ENCODE results near the gene VN1R5. TPM values are rescaled to one million over a fixed set of nuclear protein-coding genes. Genes with fewer than 3 reads are reported as not detected.

The VN1R5 gene
- total and polyA plus RNA-seq, 7 experiments from 2014 or later, result not detected

GRCh38 chr1:247297263-247298123 lies 41.6 kb downstream of the VN1R5 start:
- no peak for ATAC-seq
- Histone ChIP-seq H3K36me3 (ENCODE audit: control insufficient read depth in 2 of 3, insufficient read depth in 3 of 3, low read length in 3 of 3) (peaks cover 0 to 5% (median 0%) of the 10 kb centered on the region in 3 experiments), H3K4me3 (ENCODE audit: low read length) (no peak overlapping the region), H3K27ac (ENCODE audit: low read depth, low read length) (no peak overlapping the region), H3K27me3 (ENCODE audit: control insufficient read depth in 2 of 2, insufficient read depth in 2 of 2, low read length in 2 of 2) (no peaks in the 10 kb centered on the region), H3K9me3 (ENCODE audit: control insufficient read depth in 2 of 3, low read length in 3 of 3) (no peaks in the 10 kb centered on the region), H3K4me1 (ENCODE audit: control insufficient read depth in 2 of 2, insufficient read depth in 2 of 2, low read length in 2 of 2) (no peaks in the 10 kb centered on the region)
- Mint-ChIP-seq H3K4me1 (peaks cover 0 to 5% (median 0%) of the 10 kb centered on the region in 7 donors), H3K4me3 (no peak overlapping the region), H3K27ac (peak overlapping the region in 1 of 9 donors; percentile 1), H3K27me3 (peaks cover 0 to 8% (median 0%) of the 10 kb centered on the region in 5 donors), H3K9me3 (peaks cover 0 to under 1% (median 0%) of the 10 kb centered on the region in 11 donors), H3K36me3 (peaks cover under 1 to 37% (median 11%) of the 10 kb centered on the region in 5 donors)
- intact Hi-C loops (cut with micrococcal nuclease), result no loop called here
- POLR2A ChIA-PET, result no interaction called here
- CTCF ChIA-PET, result no interaction called here
- no peak for DNase-seq

GRCh38 chr1:247298124-247298481 lies 42.2 kb downstream of the VN1R5 start:
- H3K9me3 ChIP-seq (ENCODE audit: control insufficient read depth in 2 of 3, low read length in 3 of 3), result no peaks in the 10 kb centered on the region
- ChIA-PET CTCF (no interaction called here), POLR2A (no interaction called here)
- Mint-ChIP-seq H3K9me3 (peaks cover 0 to 4% (median 0%) of the 10 kb centered on the region in 11 donors), H3K27ac (no peak overlapping the region), H3K36me3 (peaks cover 4 to 43% (median 16%) of the 10 kb centered on the region in 5 donors), H3K27me3 (peaks cover 0 to 8% (median 0%) of the 10 kb centered on the region in 5 donors), H3K4me3 (no peak overlapping the region), H3K4me1 (peaks cover 0 to 5% (median 0%) of the 10 kb centered on the region in 7 donors)
- ATAC-seq, result no peak
- intact Hi-C loops (cut with micrococcal nuclease), result no loop called here
- no peak overlapping the region for H3K4me3 ChIP-seq (ENCODE audit: low read length)
- no peaks in the 10 kb centered on the region for H3K27me3 ChIP-seq (ENCODE audit: control insufficient read depth in 2 of 2, insufficient read depth in 2 of 2, low read length in 2 of 2)
- no peaks in the 10 kb centered on the region for H3K4me1 ChIP-seq (ENCODE audit: control insufficient read depth in 2 of 2, insufficient read depth in 2 of 2, low read length in 2 of 2)
- H3K27ac ChIP-seq (ENCODE audit: low read depth, low read length), result no peak overlapping the region
- no peak for DNase-seq
- H3K36me3 ChIP-seq (ENCODE audit: control insufficient read depth in 2 of 3, insufficient read depth in 3 of 3, low read length in 3 of 3), result peaks cover 0 to 5% (median 0%) of the 10 kb centered on the region in 3 experiments

- H3K4me1 ChIP-seq (ENCODE audit: control insufficient read depth in 2 of 2, insufficient read depth in 2 of 2, low read length in 2 of 2), result no peaks in the 10 kb centered on the region
- Mint-ChIP-seq H3K4me1 (peaks cover 0 to 5% (median 0%) of the 10 kb centered on the region in 7 donors), H3K27ac (no peak overlapping the region), H3K36me3 (peaks cover 4 to 49% (median 21%) of the 10 kb centered on the region in 5 donors), H3K27me3 (peaks cover 0 to 8% (median 0%) of the 10 kb centered on the region in 5 donors), H3K9me3 (peaks cover 0 to 4% (median 0%) of the 10 kb centered on the region in 11 donors), H3K4me3 (no peak overlapping the region)
- DNase-seq, result no peak
- H3K36me3 ChIP-seq (ENCODE audit: control insufficient read depth in 2 of 3, insufficient read depth in 3 of 3, low read length in 3 of 3), result peaks cover 0 to 5% (median 0%) of the 10 kb centered on the region in 3 experiments
- H3K27me3 ChIP-seq (ENCODE audit: control insufficient read depth in 2 of 2, insufficient read depth in 2 of 2, low read length in 2 of 2), result no peaks in the 10 kb centered on the region
- CTCF ChIA-PET, result no interaction called here
- POLR2A ChIA-PET, result no interaction called here
- H3K27ac ChIP-seq (ENCODE audit: low read depth, low read length), result no peak overlapping the region
- no peak overlapping the region for H3K4me3 ChIP-seq (ENCODE audit: low read length)
- H3K9me3 ChIP-seq (ENCODE audit: control insufficient read depth in 2 of 3, low read length in 3 of 3), result no peaks in the 10 kb centered on the region
- intact Hi-C loops (cut with micrococcal nuclease), result no loop called here
- no peak for ATAC-seq
These were observed 42.8 kb downstream of the VN1R5 start for GRCh38 chr1:247298701-247299100.

- no peak for ATAC-seq
- no peaks in the 10 kb centered on the region for H3K27me3 ChIP-seq (ENCODE audit: control insufficient read depth in 2 of 2, insufficient read depth in 2 of 2, low read length in 2 of 2)
- no peak overlapping the region for H3K27ac ChIP-seq (ENCODE audit: low read depth, low read length)
- H3K4me3 ChIP-seq (ENCODE audit: low read length), result no peak overlapping the region
- H3K4me1 ChIP-seq (ENCODE audit: control insufficient read depth in 2 of 2, insufficient read depth in 2 of 2, low read length in 2 of 2), result no peaks in the 10 kb centered on the region
- ChIA-PET CTCF (no interaction called here), POLR2A (no interaction called here)
- Mint-ChIP-seq H3K4me1 (peaks cover 0 to 5% (median 0%) of the 10 kb centered on the region in 7 donors), H3K9me3 (peaks cover 0 to 4% (median 0%) of the 10 kb centered on the region in 11 donors), H3K36me3 (peaks cover 6 to 58% (median 30%) of the 10 kb centered on the region in 5 donors), H3K27me3 (peaks cover 0 to 7% (median 0%) of the 10 kb centered on the region in 5 donors), H3K27ac (no peak overlapping the region), H3K4me3 (no peak overlapping the region)
- H3K36me3 ChIP-seq (ENCODE audit: control insufficient read depth in 2 of 3, insufficient read depth in 3 of 3, low read length in 3 of 3), result peaks cover 0 to 5% (median 0%) of the 10 kb centered on the region in 3 experiments
- intact Hi-C loops (cut with micrococcal nuclease), result no loop called here
- H3K9me3 ChIP-seq (ENCODE audit: control insufficient read depth in 2 of 3, low read length in 3 of 3), result no peaks in the 10 kb centered on the region
- DNase-seq, result no peak
These were observed 44.0 kb downstream of the VN1R5 start for GRCh38 chr1:247299723-247300381.

GRCh38 chr1:247300491-247301175 lies 44.8 kb downstream of the VN1R5 start:
- peaks cover 0 to 7% (median 0%) of the 10 kb centered on the region in 5 donors for H3K27me3 Mint-ChIP-seq
- peaks cover 0 to 4% (median 0%) of the 10 kb centered on the region in 11 donors for H3K9me3 Mint-ChIP-seq
- ChIA-PET CTCF (no interaction called here), POLR2A (no interaction called here)
- H3K4me3 Mint-ChIP-seq, result no peak overlapping the region
- H3K4me3 ChIP-seq (ENCODE audit: low read length), result no peak overlapping the region
- H3K27ac ChIP-seq (ENCODE audit: low read depth, low read length), result no peak overlapping the region
- H3K4me1 Mint-ChIP-seq, result peaks cover 0 to 5% (median 0%) of the 10 kb centered on the region in 7 donors
- intact Hi-C loops (cut with micrococcal nuclease), result no loop called here
- peaks cover 0 to 5% (median 0%) of the 10 kb centered on the region in 3 experiments for H3K36me3 ChIP-seq (ENCODE audit: control insufficient read depth in 2 of 3, insufficient read depth in 3 of 3, low read length in 3 of 3)
- no peaks in the 10 kb centered on the region for H3K9me3 ChIP-seq (ENCODE audit: control insufficient read depth in 2 of 3, low read length in 3 of 3)
- H3K27me3 ChIP-seq (ENCODE audit: control insufficient read depth in 2 of 2, insufficient read depth in 2 of 2, low read length in 2 of 2), result no peaks in the 10 kb centered on the region
- H3K4me1 ChIP-seq (ENCODE audit: control insufficient read depth in 2 of 2, insufficient read depth in 2 of 2, low read length in 2 of 2), result no peaks in the 10 kb centered on the region
- H3K36me3 Mint-ChIP-seq, result peaks cover 6 to 63% (median 33%) of the 10 kb centered on the region in 5 donors
- no peak overlapping the region for H3K27ac Mint-ChIP-seq
- DNase-seq (no peak), ATAC-seq (no peak)

GRCh38 chr1:247301176-247301540 lies 45.3 kb downstream of the VN1R5 start:
- CTCF ChIA-PET, result no interaction called here
- no peaks in the 10 kb centered on the region for H3K4me1 ChIP-seq (ENCODE audit: control insufficient read depth in 2 of 2, insufficient read depth in 2 of 2, low read length in 2 of 2)
- H3K4me3 Mint-ChIP-seq, result no peak overlapping the region
- POLR2A ChIA-PET, result no interaction called here
- no peak overlapping the region for H3K27ac ChIP-seq (ENCODE audit: low read depth, low read length)
- H3K36me3 ChIP-seq (ENCODE audit: control insufficient read depth in 2 of 3, insufficient read depth in 3 of 3, low read length in 3 of 3), result peaks cover 0 to 5% (median 0%) of the 10 kb centered on the region in 3 experiments
- ATAC-seq, result no peak
- H3K9me3 Mint-ChIP-seq, result peaks cover 0 to 4% (median 0%) of the 10 kb centered on the region in 11 donors
- peaks cover 6 to 65% (median 37%) of the 10 kb centered on the region in 5 donors for H3K36me3 Mint-ChIP-seq
- peaks cover 0 to 5% (median 0%) of the 10 kb centered on the region in 7 donors for H3K4me1 Mint-ChIP-seq
- H3K27me3 ChIP-seq (ENCODE audit: control insufficient read depth in 2 of 2, insufficient read depth in 2 of 2, low read length in 2 of 2), result no peaks in the 10 kb centered on the region
- DNase-seq, result no peak
- no peaks in the 10 kb centered on the region for H3K9me3 ChIP-seq (ENCODE audit: control insufficient read depth in 2 of 3, low read length in 3 of 3)
- no peak overlapping the region for H3K4me3 ChIP-seq (ENCODE audit: low read length)
- peaks cover 0 to 7% (median 0%) of the 10 kb centered on the region in 5 donors for H3K27me3 Mint-ChIP-seq
- intact Hi-C loops (cut with micrococcal nuclease), result no loop called here
- H3K27ac Mint-ChIP-seq, result no peak overlapping the region

Data from naive thymus-derived CD4-positive, alpha-beta T cell (primary cell).